Esophagus squamous epithelium (tissue), 4 donors: ENCODE measurements around the gene SPATS2L.

ENCODE experiments used
- CTCF ChIP-seq, 6 experiments: fragments of 450-650 bp in 4 of 6; fragments of 200-600 bp in 2 of 6; sonication (generic) in 2 of 6; IDR thresholded peaks; one replicate each; pipeline ENCODE4 v1.5.1; 2016 to 2019; ENCODE audit warnings: antibody characterized with exemption in 6 of 6, mild to moderate bottlenecking in 4 of 6, moderate library complexity in 4 of 6
- POLR2A ChIP-seq, 4 donors: fragments of 450-650 bp; IDR thresholded peaks; one replicate each; pipeline ENCODE4 v1.6.1; 2017; ENCODE audit warnings: antibody characterized with exemption in 4 of 4, mild to moderate bottlenecking in 4 of 4, moderate library complexity in 3 of 4

- TF ChIP-seq POLR2A (IDR thresholded peaks at IDR 0.05) (no peak), CTCF (IDR thresholded peaks at IDR 0.05) (no peak)
These were observed 40.1 kb upstream of the SPATS2L start for GRCh38 chr2:200266406-200266805.
